Brain microvascular endothelial cell (primary cell): ENCODE data around the gene WDFY4.

Source experiments
- DNase-seq: peaks from one replicate; pipeline ENCODE4 v3.0.0-alpha.2; 2020
- H3K27ac ChIP-seq: fragments of 250-450 bp; sonication (Bioruptor Pico); 2 replicates; pipeline ENCODE4 v1.5.1; 2020; ENCODE audit warnings: mild to moderate bottlenecking, moderate library complexity
- H3K27me3 ChIP-seq: fragments of 250-450 bp; sonication (Bioruptor Pico); replicated peaks from 2 replicates; pipeline ENCODE4 v1.5.1; 2020; ENCODE audit warnings: mild to moderate bottlenecking
- H3K36me3 ChIP-seq: fragments of 250-450 bp; sonication (Bioruptor Pico); replicated peaks from 2 replicates; pipeline ENCODE4 v1.5.1; 2020; ENCODE audit warnings: mild to moderate bottlenecking
- H3K4me3 ChIP-seq: 2 replicates; pipeline ENCODE4 v1.5.1; 2011; ENCODE audit warnings: low read depth, mild to moderate bottlenecking, control low read depth, low read length, moderate library complexity
- in situ Hi-C: cut with HindIII; loops from 2 replicates; pipeline ENCODE4 v1.10.0; 2017; ENCODE audit warnings: low sequenced_read_pairs, low pct_ligation_motif_present
- TF ChIP-seq, protein P1 (sequence below): IDR thresholded peaks from 2 replicates; pipeline ENCODE4 v1.5.1; 2011; ENCODE audit warnings: low read depth, mild to moderate bottlenecking, moderate library complexity, low read length, control low read depth, inconsistent platforms; ENCODE audit errors: missing control alignments

WDFY4 gene

DNA sequence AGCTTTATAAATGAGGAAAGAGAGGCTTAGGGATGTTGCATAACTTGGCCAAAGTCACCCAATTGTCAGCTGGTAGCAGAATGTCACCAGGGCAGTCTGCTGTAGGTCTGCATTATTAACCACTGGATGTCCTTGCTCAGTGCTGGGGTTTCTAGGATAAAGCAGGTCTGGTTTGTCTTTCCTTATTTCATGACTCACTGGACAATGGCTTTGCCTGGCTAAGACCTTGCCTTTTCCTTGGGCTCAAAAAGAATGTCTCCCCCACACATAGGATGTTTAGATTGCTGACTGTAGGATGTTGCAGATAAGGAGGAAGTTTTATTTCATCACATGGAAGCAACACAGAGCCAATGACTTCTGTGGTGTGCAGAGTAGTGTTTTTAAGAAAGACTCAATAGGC, 29.4 kb downstream of the WDFY4 start:
- Histone ChIP-seq H3K36me3 (no peaks in the 10 kb centered on the region), H3K4me3 (no peak overlapping the region), H3K27ac (no peak overlapping the region), H3K27me3 (peaks cover 8% of the 10 kb centered on the region)
- TF ChIP-seq, protein P1, sequence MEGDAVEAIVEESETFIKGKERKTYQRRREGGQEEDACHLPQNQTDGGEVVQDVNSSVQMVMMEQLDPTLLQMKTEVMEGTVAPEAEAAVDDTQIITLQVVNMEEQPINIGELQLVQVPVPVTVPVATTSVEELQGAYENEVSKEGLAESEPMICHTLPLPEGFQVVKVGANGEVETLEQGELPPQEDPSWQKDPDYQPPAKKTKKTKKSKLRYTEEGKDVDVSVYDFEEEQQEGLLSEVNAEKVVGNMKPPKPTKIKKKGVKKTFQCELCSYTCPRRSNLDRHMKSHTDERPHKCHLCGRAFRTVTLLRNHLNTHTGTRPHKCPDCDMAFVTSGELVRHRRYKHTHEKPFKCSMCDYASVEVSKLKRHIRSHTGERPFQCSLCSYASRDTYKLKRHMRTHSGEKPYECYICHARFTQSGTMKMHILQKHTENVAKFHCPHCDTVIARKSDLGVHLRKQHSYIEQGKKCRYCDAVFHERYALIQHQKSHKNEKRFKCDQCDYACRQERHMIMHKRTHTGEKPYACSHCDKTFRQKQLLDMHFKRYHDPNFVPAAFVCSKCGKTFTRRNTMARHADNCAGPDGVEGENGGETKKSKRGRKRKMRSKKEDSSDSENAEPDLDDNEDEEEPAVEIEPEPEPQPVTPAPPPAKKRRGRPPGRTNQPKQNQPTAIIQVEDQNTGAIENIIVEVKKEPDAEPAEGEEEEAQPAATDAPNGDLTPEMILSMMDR = no peak
- no peak for DNase-seq
- in situ Hi-C loops = no loop called here

DNA sequence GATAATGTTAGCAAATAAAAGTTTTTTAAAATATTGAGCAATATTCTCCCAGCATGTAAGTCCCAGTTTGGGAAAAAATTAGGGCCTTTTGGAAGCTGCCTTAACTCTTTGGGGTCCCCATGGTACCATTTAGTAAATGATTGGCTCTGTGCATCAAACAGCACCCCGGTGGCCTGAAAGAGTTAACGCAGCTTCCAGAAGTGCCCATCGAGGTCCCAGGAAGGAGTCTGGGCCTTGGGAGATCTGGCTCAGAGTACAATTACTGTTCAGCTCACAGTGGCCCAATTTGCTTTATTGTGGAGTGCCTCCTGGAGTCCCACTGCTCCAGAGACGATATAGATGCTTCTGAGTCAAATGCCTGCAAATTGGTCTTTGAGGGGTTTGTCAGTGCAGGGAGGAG, 31.7 kb downstream of the WDFY4 start:
- no peaks in the 10 kb centered on the region for H3K36me3 ChIP-seq
- H3K27me3 ChIP-seq = peaks cover 12% of the 10 kb centered on the region
- in situ Hi-C loops = no loop called here
- TF ChIP-seq, protein P1 = no peak
- H3K27ac ChIP-seq = no peak overlapping the region
- no peak for DNase-seq
- no peak overlapping the region for H3K4me3 ChIP-seq

DNA sequence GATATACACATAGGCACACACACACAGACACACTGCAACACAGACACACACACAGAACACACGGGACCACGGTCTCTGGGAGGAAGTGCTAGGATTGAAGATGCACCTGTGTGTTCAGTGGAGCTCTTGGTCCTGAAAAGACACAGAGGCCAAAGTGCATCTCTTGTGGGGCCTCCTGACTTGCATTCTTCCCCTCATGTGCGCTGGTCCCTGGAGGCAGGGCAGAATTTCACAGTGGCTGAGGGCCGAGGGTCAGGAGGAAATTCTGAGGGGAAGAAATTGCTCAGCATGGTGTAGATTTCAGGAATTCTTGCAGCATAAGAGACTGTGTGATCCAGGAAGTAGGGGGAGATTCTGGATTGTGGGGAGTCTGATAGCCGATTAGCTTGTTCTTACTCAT, 35.9 kb downstream of the WDFY4 start:
- no peak for DNase-seq
- Histone ChIP-seq H3K27ac (no peak overlapping the region), H3K36me3 (no peaks in the 10 kb centered on the region), H3K4me3 (no peak overlapping the region), H3K27me3 (peaks cover 18% of the 10 kb centered on the region)
- in situ Hi-C loops = no loop called here
- TF ChIP-seq, protein P1 = no peak

DNA sequence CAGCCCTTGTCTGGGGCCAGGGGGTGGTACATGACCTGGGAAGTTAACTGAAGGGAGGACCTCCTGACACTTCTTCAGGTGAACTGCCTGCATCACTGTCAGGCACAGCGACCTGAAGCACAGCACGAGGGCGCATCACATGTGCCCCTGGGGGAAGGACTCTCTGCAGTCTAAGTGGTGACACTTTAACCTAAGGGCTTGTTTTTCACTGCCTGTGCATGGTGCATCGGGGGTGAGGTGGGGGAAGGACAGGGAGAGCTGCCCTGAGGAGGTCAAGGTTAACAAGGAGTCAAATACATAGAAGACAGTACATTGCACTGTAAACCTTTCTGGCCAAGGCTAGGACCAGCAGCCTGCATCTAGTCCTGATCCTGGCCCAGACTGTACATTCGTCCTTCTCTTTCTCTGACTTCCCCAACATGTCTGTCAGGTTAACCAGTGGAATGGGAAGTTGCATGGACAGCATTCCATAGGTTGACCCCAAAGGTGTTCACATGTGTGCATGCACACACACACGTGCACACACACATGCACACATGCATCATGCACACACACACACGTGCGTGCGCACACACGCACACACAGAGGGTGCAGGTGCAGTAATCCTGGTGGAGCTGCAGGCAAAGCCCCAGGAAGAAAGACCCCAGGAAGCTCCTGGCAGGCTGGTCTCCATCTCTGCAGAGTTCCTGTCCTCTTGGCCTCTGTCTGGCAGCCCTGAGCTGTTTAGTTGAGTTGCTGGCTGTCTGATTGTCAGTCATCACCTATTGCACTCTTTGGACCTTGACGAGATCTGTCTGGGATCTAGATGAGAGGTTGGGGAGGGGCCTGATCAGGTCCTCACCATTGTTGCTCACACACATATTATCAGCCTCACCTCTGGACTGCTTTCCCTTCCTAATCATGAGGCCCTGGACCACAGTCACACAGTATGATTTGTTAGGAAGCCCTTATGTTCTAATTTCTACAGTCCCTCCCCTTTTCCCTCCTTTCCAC, 37.8 kb downstream of the WDFY4 start:
- no peak for DNase-seq
- TF ChIP-seq, protein P1 = no peak
- H3K27ac ChIP-seq = no peak overlapping the region
- H3K36me3 ChIP-seq = no peaks in the 10 kb centered on the region
- peaks cover 16% of the 10 kb centered on the region for H3K27me3 ChIP-seq
- no peak overlapping the region for H3K4me3 ChIP-seq
- in situ Hi-C loops = no loop called here

DNA sequence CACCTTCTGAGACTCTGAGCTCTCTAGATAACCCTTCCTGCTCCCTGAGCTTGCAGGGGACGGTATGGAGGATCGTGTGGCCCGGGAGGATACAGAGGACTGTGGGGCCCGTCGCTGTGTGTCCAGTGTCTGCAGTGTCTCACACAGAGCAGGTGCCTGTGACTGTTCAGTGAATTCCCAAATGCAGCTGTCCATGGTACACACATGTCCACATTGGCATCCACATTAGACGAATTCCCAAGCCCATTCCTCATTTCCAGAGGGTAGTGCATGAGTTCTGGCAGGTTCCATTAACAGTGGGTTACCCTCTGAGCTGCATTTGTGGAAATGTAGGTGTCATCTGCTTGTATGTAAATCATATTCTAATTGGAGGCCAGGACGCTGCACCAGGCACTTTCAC, 39.5 kb downstream of the WDFY4 start:
- DNase-seq = no peak
- Histone ChIP-seq H3K4me3 (no peak overlapping the region), H3K27ac (no peak overlapping the region), H3K36me3 (no peaks in the 10 kb centered on the region), H3K27me3 (peaks cover 13% of the 10 kb centered on the region)
- in situ Hi-C loops = no loop called here
- TF ChIP-seq, protein P1 = no peak
